HG03342 (cell line): ENCODE data around the gene YWHAQ.

Source experiments
- ATAC-seq: cut with Tn5 transposase; IDR thresholded peaks from one replicate; pipeline ENCODE4 v1.9.1; 2021; ENCODE audit warnings: mild to moderate bottlenecking, moderate library complexity; ENCODE audit not compliant: unreplicated experiment

YWHAQ gene

DNA sequence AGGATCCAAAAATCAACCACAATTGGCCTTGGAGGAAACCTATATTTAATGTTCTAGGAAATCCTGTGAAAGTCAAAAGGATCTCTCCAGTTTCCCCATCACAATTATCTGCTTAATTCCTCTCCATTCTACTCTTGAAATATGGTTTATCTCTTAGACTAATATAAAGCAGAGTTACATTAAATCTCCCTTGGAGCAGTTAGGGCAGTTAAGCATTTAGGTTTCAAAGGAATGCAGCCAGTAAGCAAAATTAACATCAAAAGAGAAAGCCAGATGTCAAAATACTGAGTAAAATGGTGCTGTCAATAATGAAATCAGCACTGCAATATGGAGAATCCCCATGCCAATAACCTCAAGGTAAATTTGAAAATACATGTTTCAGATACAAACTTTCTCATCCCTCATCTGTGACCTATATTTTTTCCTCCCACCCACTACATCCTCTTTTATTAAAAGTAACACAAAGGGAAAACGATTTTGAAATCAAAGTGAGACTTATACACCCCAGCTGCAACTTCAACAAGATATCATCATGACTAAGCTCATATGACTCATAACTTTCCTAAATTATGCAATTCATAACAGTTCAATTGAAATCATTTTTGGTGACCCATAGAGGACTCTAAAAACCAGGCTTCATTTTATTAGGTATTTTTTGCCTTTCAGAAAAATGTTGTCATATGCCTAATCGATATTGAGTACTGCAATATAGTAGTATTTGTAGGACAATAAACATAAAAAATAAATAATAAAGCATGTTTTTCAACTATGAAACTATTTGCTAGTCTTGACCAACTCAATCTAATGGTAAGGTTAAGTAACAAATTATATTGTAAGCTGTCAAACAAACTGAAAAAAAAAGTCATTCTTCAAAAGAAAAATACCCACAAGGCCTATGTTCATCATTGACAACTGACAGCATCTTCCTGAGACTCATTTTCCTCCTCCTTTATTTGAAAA lies 78.3 kb downstream of the YWHAQ start:
- no peak for ATAC-seq

DNA sequence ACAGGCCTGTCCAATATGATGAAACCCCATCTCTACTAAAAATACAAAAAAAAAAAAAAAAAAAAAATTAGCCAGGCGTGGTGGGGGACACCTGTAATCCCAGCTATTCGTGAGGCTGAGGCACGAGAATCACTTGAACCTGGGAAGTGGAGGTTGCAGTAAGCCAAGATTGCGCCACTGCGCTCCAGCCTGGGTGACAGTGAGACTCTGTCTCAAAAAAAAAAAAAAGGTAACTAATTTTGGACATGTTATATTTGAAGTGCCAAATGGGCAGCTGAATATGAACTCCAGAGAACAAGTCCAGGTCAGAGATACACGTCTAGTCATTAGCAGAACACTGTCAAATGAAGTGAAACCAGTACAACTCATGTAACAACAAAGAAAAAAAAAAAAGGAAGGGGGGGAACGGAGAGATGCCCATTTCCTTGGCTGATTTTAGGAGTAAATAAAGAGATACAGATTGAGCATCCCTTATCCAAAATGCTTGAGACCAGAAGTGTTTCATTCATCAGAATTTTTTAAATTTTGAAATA lies 79.9 kb downstream of the YWHAQ start:
- ATAC-seq, result peak; percentile 26

DNA sequence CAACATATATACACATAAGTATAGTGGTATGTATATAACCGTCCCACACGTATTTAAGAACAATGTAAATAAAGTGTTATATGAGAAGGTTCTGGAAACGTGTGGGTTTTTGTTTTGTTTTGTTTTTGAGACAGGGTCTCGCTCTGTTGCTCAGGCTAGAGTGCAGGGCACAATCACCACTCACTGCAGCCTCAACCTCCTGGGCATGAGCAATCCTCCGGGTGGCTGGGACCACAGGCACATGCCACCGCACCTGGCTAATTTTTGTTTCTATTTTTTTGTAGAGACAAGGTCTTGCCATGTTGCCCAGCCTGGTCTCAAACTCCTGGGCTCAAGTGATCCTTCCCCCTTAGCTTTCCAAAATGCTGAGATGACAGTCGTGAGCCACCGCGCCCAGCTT lies 81.4 kb downstream of the YWHAQ start:
- no peak for ATAC-seq

DNA sequence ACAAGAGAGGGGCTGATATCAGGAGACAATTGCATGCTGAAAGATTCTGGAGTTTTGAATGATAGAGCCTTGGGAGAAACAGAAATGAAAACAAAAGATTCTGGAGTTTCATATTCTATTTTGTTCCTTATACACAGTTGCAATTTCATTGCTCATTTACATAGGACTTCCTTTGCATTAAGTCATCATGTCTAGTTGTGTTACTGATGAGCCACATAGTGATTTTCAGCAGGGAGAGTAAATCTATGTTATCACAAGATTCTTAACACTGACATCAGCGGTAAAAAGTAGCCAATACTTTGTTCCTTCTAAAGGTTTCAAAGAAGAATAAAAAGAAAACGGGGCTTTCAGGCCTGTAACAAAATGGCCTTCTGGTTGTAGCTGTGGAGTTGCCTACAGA lies 82.3 kb downstream of the YWHAQ start:
- peak; percentile 43 for ATAC-seq

DNA sequence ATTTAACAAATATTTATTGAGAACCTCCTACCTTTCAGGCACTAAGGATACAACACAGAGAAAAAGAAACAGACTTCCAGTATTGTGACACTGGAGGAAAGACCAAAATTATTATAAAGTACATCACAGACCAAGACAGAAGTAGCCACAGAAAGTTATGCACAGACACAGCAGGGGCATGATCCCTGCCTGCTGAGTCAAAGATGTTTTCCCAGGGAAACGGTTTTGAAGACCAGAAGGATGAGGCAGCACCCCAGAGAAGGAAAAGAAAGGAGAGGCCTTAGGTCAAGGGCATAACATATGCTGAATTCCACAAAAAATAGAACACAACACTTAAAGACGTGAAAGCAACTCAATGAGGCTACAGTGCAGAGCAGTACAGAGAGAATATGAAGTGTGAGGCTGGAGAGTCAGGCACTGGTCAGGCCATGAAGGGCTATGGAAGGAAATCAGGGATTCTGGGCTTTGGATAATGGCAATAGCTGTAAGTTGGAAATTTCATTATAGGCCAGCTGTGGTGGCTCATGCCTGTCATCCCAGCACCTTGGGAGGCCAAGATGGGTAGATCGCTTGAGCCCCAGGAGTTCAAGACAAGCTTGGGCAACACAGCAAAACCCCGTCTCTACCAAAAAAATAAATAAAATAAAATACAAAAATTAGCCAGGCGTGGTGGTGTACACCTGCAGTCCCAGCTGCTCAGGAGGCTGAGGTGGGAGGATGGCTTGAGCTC lies 83.4 kb downstream of the YWHAQ start:
- ATAC-seq, result no peak

DNA sequence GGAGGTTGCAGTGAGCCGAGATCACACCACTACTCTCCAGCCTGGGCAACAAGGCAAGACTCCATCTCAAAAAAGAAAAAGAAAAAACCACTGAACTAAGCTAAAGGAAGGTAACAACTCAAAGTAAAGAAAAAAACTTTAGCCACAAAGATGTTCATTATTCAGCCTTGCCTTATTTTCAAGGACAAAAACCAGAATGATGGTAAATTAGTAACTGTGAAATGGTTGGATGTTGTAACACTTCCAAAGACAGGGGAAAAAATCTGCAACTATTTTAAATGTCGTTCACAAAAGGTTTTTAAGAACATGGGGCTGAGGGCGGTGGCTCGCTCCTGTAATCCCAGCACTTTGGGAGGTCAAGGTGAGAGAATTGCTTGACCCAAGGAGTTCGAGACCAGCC lies 85.3 kb downstream of the YWHAQ start:
- ATAC-seq, result no peak

DNA sequence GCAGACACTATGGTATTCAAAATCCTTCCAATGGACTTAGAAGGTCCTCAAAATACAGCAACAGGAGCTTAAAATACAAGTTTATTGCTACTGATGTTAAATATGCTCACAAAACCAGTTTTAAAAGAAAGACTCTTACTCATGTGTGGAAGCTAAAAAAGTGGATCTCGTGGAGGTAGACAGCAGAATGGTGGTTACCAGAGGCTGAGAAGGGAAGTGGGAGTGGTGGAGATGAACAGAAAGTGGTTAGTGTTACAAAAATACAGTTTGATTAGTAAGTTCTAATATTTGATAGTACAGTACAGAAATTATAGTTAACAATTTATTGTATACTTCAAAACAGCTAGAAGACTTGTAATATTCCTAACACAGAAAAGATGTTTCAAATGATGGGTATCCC lies 87.2 kb downstream of the YWHAQ start:
- no peak for ATAC-seq

DNA sequence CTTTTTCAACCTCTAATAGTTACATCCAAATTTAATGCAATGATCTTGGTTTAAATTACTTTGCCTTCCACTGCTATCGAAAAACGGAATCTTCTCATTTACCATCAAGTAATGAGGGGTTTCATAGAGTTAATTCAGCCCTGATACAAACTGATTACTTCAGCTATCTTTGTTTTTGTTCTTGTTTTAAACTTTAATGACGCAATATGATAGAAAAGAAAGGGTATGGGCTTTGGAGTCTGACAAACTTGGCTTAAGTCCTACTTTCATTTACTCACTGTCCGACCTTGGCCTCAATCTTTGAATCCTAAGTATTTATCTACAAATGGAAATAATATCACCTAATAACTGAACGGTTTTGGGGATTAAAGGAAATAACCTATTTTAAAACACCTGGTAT lies 91.3 kb downstream of the YWHAQ start:
- no peak for ATAC-seq

DNA sequence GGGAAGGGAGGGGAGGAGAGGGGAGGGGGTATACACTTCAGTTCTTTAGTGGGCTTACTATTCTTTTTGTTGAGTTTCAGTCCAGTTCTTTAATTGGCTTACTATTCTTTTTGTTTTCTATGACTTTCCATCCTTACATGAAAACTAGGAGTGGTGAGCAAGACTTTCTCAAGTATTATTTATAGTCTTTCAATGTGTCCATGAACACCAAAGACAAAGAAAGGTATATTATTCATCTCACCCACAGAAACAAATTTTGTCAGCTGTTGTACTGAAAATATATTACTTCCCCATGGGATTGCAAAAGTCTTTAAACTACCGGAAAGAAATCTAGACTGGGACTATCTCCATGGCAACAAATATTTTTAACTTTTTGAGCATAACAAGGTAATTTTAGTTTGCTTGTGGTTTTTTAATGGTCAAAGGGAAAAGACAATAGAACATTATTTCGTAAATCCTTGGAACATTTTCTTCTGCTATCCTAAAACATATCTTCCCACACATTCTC lies 92.7 kb downstream of the YWHAQ start:
- no peak for ATAC-seq

DNA sequence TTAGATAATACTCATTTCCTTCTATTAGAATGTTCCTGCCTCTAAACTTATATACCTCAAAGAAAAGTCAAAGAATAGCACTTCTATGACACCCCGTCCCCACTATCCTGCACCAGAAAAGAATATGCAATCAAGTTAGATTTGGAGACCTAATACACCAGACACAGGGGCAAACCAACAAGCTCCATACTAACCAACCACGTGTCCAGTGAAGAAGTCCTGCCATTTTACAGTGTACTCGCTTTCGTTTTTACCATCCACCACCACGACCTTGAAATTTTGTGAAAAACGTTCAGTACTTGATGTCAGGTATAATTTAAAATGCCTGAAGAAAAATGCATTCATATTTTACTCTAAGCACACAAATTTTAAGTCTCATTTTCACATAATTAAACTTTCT lies 94.3 kb downstream of the YWHAQ start:
- ATAC-seq, result no peak

DNA sequence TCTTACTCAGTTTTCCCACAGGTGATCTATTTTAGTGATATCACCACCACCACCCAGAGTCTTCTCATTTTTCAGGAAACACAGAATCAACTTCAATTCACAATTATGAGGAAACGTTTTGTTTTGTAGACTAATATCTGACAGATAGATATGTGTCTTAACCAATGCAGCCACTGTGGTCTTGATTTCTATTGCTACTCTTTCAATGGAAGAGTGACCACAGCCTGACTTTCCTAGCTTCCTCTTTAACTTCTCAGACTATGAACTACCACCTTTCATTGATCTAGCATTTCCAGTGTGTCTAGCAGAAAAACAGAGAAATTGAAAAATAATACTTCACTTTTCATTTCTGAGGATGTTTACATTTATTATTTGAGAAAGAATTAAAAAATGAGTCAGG lies 95.6 kb downstream of the YWHAQ start:
- ATAC-seq, result no peak
